HG02943 (cell line): ENCODE results near the gene CSPG4.

ENCODE experiments used
- ATAC-seq: cut with Tn5 transposase; IDR thresholded peaks from one replicate; pipeline ENCODE4 v1.9.1; 2021; ENCODE audit warnings: mild to moderate bottlenecking, low read depth, moderate library complexity; ENCODE audit not compliant: unreplicated experiment

The CSPG4 gene

GRCh38 chr15:75674366-75674765 lies 38.3 kb downstream of the CSPG4 start:
- ATAC-seq: no peak

GRCh38 chr15:75673426-75674235 lies 39.0 kb downstream of the CSPG4 start:
- ATAC-seq: no peak

- ATAC-seq: no peak
Measured at GRCh38 chr15:75672646-75673425, 39.8 kb downstream of the CSPG4 start.

GRCh38 chr15:75671730-75672602 lies 40.7 kb downstream of the CSPG4 start:
- no peak for ATAC-seq

- no peak for ATAC-seq
Measured at GRCh38 chr15:75669879-75670212, 42.8 kb downstream of the CSPG4 start.

- ATAC-seq: no peak
Measured at GRCh38 chr15:75669191-75669878, 43.3 kb downstream of the CSPG4 start.

GRCh38 chr15:75666823-75667501 lies 45.7 kb downstream of the CSPG4 start:
- ATAC-seq: no peak

- ATAC-seq: no peak
Measured at GRCh38 chr15:75663931-75664421, 48.7 kb downstream of the CSPG4 start.

GRCh38 chr15:75662823-75663519 lies 49.7 kb downstream of the CSPG4 start:
- no peak for ATAC-seq

GRCh38 chr15:75661756-75662140 lies 50.9 kb downstream of the CSPG4 start:
- no peak for ATAC-seq

- ATAC-seq: no peak
Measured at GRCh38 chr15:75661100-75661755, 51.4 kb downstream of the CSPG4 start.

GRCh38 chr15:75659928-75660645 lies 52.6 kb downstream of the CSPG4 start:
- no peak for ATAC-seq

GRCh38 chr15:75659141-75659771 lies 53.4 kb downstream of the CSPG4 start:
- no peak for ATAC-seq

- no peak for ATAC-seq
Measured at GRCh38 chr15:75656813-75657212, 55.8 kb downstream of the CSPG4 start.

- no peak for ATAC-seq
Measured at GRCh38 chr15:75656331-75656730, 56.3 kb downstream of the CSPG4 start.

GRCh38 chr15:75655931-75656330 lies 56.7 kb downstream of the CSPG4 start:
- no peak for ATAC-seq

- no peak for ATAC-seq
Measured at GRCh38 chr15:75654201-75654907, 58.3 kb downstream of the CSPG4 start.
